ENCODE results near the gene SLC5A9. TPM values are rescaled to one million over a fixed set of nuclear protein-coding genes. Genes with fewer than 3 reads are reported as not detected.
"Not testable (repeated sequence)": the region's sequence is repeated elsewhere in the genome, so short reads cannot be mapped to it uniquely, and the experiment has no call there.

SLC5A9 gene
- total RNA-seq, 1 donor from 2014 or later = 0.31 TPM

DNA sequence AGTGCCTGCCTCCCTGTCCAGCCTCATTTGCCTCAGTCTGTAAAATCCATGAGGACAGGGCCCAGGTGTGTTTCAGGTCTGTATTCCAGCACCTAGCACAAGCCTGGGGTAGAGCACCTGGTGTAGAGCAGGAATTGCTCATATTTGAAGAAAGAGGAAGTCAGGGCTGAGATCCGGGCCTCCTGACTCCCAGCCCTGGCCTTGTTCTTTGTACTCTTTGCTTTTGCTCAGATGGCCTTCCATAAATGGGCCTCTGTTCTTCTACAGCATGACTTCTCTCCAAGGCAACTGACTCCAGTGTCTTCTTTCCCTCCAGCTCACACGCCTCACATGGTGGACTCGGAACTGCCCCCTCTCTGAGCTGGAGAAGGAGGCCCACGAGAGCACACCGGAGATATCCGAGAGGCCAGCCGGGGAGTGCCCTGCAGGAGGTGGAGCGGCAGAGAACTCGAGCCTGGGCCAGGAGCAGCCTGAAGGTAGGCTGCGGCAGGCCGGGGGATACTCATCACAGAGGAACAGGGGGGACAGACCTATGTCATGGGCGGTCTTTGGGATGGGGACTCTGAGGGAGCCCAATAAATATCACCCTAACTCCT lies 19.7 kb downstream of the SLC5A9 start:
- no peak for DNase-seq (ENCODE audit: low spot score)

GRCh38 chr1:48245106-48245505 lies 22.6 kb downstream of the SLC5A9 start:
- DNase-seq (ENCODE audit: low spot score) = no peak

DNA sequence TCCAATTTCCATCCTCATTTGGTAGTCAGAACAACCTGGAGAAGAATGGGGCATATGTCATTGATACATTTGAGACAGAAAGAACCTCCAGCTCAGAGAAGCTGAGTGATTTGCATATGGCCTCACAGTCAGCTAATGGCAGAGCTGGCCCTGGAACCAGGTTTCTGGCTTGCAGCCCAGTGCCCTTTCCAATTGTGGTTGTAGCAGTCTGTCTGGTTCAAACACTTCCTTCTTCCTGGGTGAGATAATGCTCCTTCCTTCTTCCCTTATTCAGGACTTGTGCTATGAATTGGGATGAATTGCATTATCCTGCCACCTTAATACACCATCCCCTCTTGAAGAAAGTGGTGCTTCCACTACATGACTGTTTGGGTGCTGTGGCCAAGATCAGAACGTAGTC lies 24.2 kb downstream of the SLC5A9 start:
- peak; percentile 66 for DNase-seq (ENCODE audit: low spot score)

GRCh38 chr1:48248356-48248755 lies 25.8 kb downstream of the SLC5A9 start:
- no peak for DNase-seq (ENCODE audit: low spot score)

- no peak for DNase-seq (ENCODE audit: low spot score)
Measured at GRCh38 chr1:48249868-48250267, 27.4 kb downstream of the SLC5A9 start.

DNA sequence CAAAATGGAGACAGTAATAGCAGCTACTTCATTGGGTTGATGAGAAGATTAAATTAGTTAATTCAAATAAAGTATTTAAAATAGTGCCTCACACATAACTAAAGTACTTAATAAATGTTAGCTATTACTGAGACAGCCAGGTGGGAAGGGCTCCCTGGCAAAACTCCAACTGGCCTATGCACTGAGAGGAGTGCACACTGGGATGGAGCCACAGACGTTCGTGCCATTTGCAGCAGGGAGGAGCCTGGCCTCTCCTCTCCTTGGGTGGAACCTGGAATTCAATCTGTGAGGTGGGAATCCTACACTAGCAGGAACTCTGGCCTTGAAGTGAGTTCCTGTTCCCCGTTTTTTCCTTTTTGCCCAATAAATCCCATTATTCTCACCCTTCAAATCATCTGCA lies 28.1 kb downstream of the SLC5A9 start:
- DNase-seq (ENCODE audit: low spot score) = no peak

GRCh38 chr1:48251323-48251722 lies 28.8 kb downstream of the SLC5A9 start:
- no peak for DNase-seq (ENCODE audit: low spot score)

DNA sequence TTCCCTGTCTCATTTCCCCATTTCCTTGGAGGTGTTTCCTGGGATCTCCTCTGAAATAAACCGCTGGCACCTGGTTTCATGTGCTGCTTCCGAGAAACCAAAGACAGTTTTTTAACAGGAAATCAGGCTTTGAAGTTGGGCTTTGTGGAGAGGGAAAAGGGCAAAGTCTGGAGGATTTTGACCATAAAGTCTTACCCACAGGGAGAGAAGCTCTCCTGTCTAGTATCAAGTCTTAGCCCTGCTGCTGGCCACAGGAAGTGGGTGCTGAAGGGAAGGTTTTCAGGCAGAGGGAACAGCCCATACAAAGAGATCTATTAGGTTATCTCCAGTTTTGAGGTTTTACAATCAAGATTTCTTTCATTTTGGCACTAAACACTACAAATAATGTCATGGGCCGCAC lies 29.3 kb downstream of the SLC5A9 start:
- DNase-seq (ENCODE audit: low spot score) = no peak

DNA sequence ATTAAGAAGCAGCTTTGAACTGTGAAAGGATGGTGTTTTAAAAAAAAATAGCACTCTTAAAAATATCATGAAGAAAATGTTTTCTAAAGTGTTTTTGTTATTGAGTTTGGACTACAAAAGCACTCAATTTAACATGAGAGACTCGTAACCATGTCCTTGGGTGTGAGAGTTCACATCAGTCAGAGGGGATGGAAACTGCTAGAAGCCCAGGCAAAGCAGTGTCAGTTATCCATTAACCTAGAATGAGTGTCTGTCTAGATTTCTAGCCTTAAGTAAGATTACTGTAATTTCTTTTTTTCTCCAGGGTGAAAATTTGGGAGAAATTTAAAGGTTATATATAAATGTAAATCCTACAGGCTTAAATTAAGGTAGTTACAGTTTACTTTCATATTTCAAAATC lies 31.7 kb downstream of the SLC5A9 start:
- no peak for DNase-seq (ENCODE audit: low spot score)

DNA sequence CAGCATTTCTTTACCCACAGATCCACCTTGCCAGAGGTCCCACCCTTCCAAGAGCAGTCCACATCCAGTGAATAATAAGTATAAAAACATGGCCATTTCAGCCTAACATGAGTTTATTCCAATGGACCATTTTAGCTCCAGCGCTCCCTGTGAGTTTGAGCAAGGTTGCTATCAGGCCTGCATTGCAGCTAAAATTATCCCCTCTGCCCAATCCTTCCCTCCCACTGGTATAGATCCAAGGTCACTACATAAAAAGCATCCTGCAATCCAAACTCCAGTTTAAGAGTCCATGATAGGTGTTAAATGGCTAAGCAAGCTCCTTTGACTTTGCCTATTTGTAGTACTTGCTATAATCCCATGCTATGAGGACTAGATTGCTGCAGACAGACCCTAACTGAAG lies 35.6 kb downstream of the SLC5A9 start:
- no peak for DNase-seq (ENCODE audit: low spot score)

- no peak for DNase-seq (ENCODE audit: low spot score)
Measured at GRCh38 chr1:48261881-48262400, 39.4 kb downstream of the SLC5A9 start.

GRCh38 chr1:48263041-48263440 lies 40.5 kb downstream of the SLC5A9 start:
- no peak for DNase-seq (ENCODE audit: low spot score)

DNA sequence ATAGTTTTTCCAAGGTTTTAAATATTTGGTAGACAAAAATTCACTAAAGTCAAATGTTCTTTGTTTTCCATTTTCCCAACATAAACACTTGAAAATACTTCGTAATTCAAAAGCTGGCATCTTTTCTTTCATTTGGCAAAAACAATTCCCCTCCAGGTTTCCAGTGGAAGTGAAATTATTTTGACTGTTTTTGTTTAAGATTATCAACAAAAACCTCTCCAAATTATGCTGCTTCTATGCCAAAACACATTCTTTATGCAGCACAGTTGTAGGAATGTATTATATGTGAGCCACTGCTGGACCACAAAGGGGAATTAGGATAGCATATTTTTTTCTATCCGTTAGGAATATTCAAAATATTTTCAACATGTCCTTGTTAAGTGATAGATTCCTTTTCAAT lies 44.1 kb downstream of the SLC5A9 start:
- DNase-seq (ENCODE audit: low spot score) = no peak

- not testable (repeated sequence) for DNase-seq (ENCODE audit: low spot score)
Measured at GRCh38 chr1:48277437-48277836, 54.9 kb downstream of the SLC5A9 start.

GRCh38 chr1:48282329-48282728 lies 59.8 kb downstream of the SLC5A9 start:
- not testable (repeated sequence) for DNase-seq (ENCODE audit: low spot score)

DNA sequence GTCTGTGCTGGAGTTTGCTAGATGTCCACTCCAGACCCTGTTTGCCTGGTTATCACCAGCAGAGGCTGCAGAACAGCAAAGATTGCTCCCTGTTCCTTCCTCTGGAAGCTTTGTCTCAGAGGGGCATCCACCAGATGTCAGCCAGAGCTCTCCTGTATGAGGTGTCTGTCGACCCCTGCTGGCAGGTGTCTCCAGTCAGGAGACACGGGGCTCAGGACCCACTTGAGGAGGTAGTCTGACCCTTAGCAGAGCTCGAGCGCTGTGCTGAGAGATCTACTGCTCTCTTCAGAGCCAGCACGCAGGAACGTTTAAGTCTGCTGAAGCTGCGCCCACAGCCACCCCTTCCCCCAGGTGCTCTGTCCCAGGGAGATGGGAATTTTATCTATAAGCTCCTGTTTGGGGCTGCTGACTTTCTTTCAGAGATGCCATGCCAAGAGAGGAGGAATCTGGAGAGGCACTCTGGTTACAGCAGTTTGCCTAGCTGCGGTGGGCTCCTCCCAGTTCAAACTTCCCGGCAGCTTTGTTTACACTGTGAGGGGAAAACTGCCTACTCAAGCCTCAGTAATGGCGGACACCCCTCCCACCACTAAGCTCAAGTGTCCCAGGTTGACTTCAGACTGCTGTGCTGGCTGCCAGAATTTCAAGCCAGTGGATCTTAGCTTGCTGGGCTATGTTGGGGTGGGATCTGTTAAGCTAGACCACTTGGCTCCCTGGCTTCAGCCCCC lies 62.3 kb downstream of the SLC5A9 start:
- DNase-seq (ENCODE audit: low spot score) = not testable (repeated sequence)

DNA sequence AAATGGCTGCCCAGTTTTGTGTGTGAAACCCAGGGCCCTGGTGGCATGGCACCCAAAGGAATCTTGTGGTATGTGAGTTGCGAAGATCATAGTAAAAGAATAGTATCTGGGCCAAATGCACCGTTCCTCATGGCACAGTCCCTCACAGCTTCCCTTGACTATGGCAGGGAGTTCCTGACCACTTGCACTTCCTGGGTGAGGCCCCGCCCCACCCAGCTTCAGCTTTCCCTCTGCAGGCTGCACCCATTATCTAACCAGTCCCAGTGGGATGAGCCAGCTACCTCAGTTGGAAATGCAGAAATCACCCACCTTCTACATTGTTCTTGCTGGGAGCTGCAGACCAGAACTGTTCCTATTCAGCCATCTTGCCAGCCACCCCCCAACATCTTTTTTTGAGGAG lies 63.0 kb downstream of the SLC5A9 start:
- DNase-seq (ENCODE audit: low spot score) = no peak

DNA sequence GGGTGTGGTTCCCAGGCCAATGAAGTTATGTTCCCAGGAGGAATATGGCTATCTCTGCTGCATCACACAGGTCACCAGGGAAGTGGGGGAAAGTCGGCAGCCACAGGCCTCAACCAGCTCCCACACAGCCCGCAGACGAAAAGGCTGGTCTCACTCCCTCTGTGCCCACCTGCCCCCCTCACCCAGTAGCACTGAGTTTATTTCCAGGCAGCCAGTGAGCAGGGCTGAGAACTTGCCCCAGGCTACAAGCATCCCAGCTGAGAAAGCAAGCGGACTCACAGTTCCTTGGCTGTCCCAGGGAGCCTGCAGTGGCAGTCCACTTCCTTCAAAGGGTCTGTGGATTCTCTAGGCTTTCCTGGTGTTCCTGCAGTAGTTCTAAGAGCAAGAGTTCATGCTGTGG lies 68.9 kb downstream of the SLC5A9 start:
- no peak for DNase-seq (ENCODE audit: low spot score)

DNA sequence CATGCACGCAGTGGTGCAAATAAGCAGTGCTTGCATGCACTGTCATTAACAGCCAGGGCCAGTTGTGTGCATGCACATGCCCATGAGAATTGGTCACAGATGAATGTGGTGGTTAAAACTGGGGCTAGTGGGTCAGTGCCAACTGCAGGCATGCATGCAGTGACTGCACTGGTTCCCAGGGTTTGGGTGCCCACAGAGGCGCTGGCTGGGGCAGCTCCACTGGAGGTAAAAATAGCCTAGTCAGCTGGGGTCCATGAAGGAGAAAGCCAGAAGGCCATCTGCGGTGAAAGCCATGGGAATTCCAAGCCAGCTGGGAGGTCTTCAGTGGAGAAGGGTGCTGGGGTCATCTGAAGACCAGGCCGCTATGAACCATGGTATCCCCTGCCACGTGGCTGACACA lies 70.2 kb downstream of the SLC5A9 start:
- no peak for DNase-seq (ENCODE audit: low spot score)

DNA sequence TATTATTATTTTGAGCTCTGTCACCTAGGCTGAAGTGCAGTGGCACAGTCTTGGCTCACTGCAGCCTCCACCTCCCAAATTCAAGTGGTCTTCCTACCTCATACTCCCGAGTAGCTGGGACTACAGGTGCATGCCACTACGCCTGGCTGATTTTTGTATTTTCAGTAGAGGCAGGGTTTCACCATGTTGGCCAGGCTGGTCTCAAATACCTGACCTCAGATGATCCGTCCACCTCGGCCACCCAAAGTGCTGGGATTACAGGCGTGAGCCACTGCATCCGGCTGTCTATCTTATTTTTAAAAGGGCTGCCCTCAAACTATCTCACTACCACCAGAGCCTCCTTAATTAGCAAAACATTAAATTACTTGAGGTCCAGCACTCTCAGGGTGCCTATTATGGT lies 71.6 kb downstream of the SLC5A9 start:
- not testable (repeated sequence) for DNase-seq (ENCODE audit: low spot score)

DNA sequence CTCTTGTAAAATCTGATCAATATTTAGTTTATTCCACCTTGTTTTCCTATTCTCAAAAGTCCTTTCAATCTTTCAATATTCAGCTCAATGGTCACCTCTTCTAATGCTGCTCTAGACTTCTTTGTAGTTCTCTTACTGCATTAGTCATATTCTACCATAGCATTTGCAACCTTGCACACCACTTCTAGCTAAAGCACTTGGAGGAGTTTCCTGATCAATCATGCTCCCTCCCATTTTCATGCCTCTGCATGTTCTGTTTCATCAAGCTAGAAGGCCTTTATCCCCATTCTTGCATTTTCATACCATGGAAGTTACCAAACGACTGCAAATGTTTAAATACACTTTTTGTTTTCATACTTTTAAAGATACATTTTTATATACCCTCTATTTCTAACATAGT lies 72.1 kb downstream of the SLC5A9 start:
- no peak for DNase-seq (ENCODE audit: low spot score)

Data from ureter (tissue), 1 donor.